HepG2 (cell line): ENCODE results near the gene GOLGA3. TPM values are rescaled to one million over a fixed set of nuclear protein-coding genes. Genes with fewer than 3 reads are reported as not detected.

ENCODE experiments used
- AFF4 ChIP-seq: sonication (generic); formaldehyde crosslinking; IDR thresholded peaks from 2 replicates; pipeline ENCODE4 v1.4.0; 2020; ENCODE audit warnings: missing genetic modification reagents
- AGO2 ChIP-seq: fragments of 200-400 bp; formaldehyde crosslinking; optimal IDR thresholded peaks from 2 replicates; pipeline ENCODE3; 2017; ENCODE audit warnings: mild to moderate bottlenecking, low read depth, low read length, moderate library complexity
- ARID2 ChIP-seq: sonication (generic); formaldehyde crosslinking; IDR thresholded peaks from 2 replicates; pipeline ENCODE4 v1.8.1; 2022; ENCODE audit warnings: mild to moderate bottlenecking, missing genetic modification reagents, borderline replicate concordance
- BRD4 ChIP-seq: sonication (generic); formaldehyde crosslinking; IDR thresholded peaks from 2 replicates; pipeline ENCODE4 v1.4.0; 2020; ENCODE audit warnings: missing genetic modification reagents
- HHEX ChIP-seq: IDR thresholded peaks from 2 replicates; pipeline ENCODE4 v1.6.1; 2016; ENCODE audit warnings: control low read depth
- PITX1 ChIP-seq: sonication (generic); formaldehyde crosslinking; IDR thresholded peaks from 2 replicates; pipeline ENCODE4 v1.5.1; 2020; ENCODE audit warnings: mild to moderate bottlenecking, missing genetic modification reagents
- RNF2 ChIP-seq: fragments of 450-650 bp; conservative IDR thresholded peaks from 2 replicates; pipeline ENCODE4 v1.6.1; 2016; ENCODE audit warnings: low read depth
- ZMAT5 ChIP-seq: sonication (generic); formaldehyde crosslinking; IDR thresholded peaks from 2 replicates; pipeline ENCODE4 v1.5.0; 2020; ENCODE audit warnings: mild to moderate bottlenecking, low read depth, missing genetic modification reagents, borderline replicate concordance
- ZMYM3 ChIP-seq: sonication (generic); formaldehyde crosslinking; IDR thresholded peaks from 2 replicates; pipeline ENCODE4 v1.5.1; 2020; ENCODE audit warnings: mild to moderate bottlenecking, missing genetic modification reagents
- ZNF543 ChIP-seq: sonication (generic); formaldehyde crosslinking; IDR thresholded peaks from 2 replicates; pipeline ENCODE4 v1.4.0; 2020; ENCODE audit warnings: mild to moderate bottlenecking, missing genetic modification reagents
- ZNF577 ChIP-seq: sonication (generic); formaldehyde crosslinking; IDR thresholded peaks from 2 replicates; pipeline ENCODE4 v1.4.0; 2020; ENCODE audit warnings: mild to moderate bottlenecking, low read depth, missing genetic modification reagents, borderline replicate concordance
- ZNF614 ChIP-seq: IDR thresholded peaks from 2 replicates; pipeline ENCODE4 v1.6.1; 2018; ENCODE audit warnings: missing biosample characterization, missing genetic modification reagents, inconsistent platforms, borderline replicate concordance
- ZNF7 ChIP-seq: IDR thresholded peaks from 2 replicates; pipeline ENCODE4 v1.6.1; 2016; ENCODE audit warnings: missing biosample characterization, missing genetic modification reagents
- ZNF784 ChIP-seq: sonication (generic); formaldehyde crosslinking; IDR thresholded peaks from 2 replicates; pipeline ENCODE4 v1.5.1; 2020; ENCODE audit warnings: missing genetic modification reagents, mild to moderate bottlenecking, borderline replicate concordance
- ZSCAN25 ChIP-seq: sonication (generic); formaldehyde crosslinking; IDR thresholded peaks from 2 replicates; pipeline ENCODE4 v1.8.0; 2022; ENCODE audit warnings: mild to moderate bottlenecking, missing genetic modification reagents
- polyA plus RNA-seq, 8 experiments: library from polyadenylated mRNA; depleted of rRNA in 3 of 8; stranded (reverse) in 7 of 8; unstranded in 1 of 8; fragments of >200 nt; fragmentation: Illumina TruSeq in 4 of 8; extraction: Trizol in 4 of 8; gene quantifications; 2 replicates each; pipeline versions ENCODE4 v1.2.1 to v1.2.3, GENCODE V29; 2011 to 2016; ENCODE audit warnings: low read depth in 4 of 8, missing spikeins in 1 of 8, mixed read lengths in 1 of 8; ENCODE audit not compliant: insufficient read depth in 1 of 8
- total RNA-seq, 5 experiments: library from RNA; depleted of rRNA; stranded (reverse); fragments of >200 nt; fragmentation: Illumina TruSeq; extraction: Trizol; gene quantifications; 2 replicates each; pipeline ENCODE4 v1.2.3, GENCODE V29; 2016; ENCODE audit warnings: low read depth in 1 of 5
- TF ChIP-seq, protein P1 (sequence below): sonication (generic); formaldehyde crosslinking; IDR thresholded peaks from 2 replicates; pipeline ENCODE4 v1.4.0; 2020; ENCODE audit warnings: mild to moderate bottlenecking, low read depth, missing genetic modification reagents
- TF ChIP-seq, protein P2 (sequence below): sonication (generic); formaldehyde crosslinking; conservative IDR thresholded peaks from 2 replicates; pipeline ENCODE4 v1.4.0; 2020; ENCODE audit warnings: missing genetic modification reagents
- TF ChIP-seq, protein P3 (sequence below): sonication (generic); formaldehyde crosslinking; IDR thresholded peaks from 2 replicates; pipeline ENCODE4 v1.5.0; 2020; ENCODE audit warnings: mild to moderate bottlenecking, missing genetic modification reagents, borderline replicate concordance
- TF ChIP-seq, protein P4 (sequence below): IDR thresholded peaks from 2 replicates; pipeline ENCODE4 v1.6.1; 2012; ENCODE audit warnings: inconsistent platforms

GOLGA3 gene
- total and polyA plus RNA-seq, 2 of the 13 experiments (the other 11 are each of a cell fraction or from before 2014, with no cell fraction given) = 22.0 to 43.0 TPM

DNA sequence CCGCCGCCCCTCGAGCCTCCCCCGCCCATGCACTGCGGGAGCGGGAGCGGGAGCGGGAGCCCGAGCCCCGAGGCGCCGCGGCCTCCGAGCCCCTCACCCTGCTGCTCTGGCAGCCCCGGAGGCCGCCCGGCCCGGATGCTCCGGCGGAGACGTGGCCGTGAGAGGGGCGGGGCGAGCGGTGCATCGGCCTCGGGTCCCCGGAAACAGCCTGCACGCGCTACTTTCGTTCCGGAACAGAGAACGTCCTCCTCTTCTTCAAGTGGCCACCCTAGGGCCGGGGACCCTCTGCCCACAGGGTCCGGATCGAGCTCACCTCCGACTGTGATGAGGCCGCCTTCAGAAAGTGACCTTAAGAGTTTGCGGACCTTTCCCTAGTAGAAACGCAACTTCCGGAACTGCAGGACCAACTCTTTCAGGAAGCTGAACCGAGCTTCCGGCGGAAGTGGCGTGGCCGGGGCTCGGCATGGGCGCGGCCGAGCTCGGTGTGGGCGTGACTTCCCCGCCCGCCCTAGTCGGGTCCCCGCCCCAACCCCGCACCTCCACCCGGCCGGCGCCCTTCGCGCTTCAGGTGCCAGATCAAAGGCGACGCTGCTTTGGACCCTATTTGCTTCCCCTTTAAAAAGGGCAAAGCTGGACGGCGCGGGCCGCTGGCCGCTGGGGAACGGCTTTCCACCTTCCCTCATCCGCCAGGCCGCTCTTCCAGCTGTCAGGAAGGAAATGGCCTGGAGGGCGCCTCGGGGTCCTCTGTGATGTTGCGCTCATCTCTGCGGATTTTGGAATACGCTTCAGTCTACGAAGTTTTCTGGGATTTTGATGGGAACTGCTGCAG is at the start of gene GOLGA3 (continued):
- TF ChIP-seq RNF2 (no peak), HHEX (CRISPR knock-in tag) (no peak), ZNF784 (CRISPR knock-in tag) (no peak), AGO2 (peak; percentile 63), ZNF543 (no peak), ZNF577 (no peak), ZSCAN25 (CRISPR knock-in tag) (0 out of 2 replicates have a peak, but pooled peaks have one; percentile 51), ZNF614 (CRISPR knock-in tag) (no peak), BRD4 (CRISPR knock-in tag) (no peak), PITX1 (CRISPR knock-in tag) (peak; percentile 46), AFF4 (CRISPR knock-in tag) (no peak), ARID2 (CRISPR knock-in tag) (no peak), ZNF7 (no peak), ZMAT5 (no peak), ZMYM3 (peak; percentile 71)
- TF ChIP-seq, protein P1, sequence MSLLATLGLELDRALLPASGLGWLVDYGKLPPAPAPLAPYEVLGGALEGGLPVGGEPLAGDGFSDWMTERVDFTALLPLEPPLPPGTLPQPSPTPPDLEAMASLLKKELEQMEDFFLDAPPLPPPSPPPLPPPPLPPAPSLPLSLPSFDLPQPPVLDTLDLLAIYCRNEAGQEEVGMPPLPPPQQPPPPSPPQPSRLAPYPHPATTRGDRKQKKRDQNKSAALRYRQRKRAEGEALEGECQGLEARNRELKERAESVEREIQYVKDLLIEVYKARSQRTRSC = no peak
- TF ChIP-seq, protein P2, sequence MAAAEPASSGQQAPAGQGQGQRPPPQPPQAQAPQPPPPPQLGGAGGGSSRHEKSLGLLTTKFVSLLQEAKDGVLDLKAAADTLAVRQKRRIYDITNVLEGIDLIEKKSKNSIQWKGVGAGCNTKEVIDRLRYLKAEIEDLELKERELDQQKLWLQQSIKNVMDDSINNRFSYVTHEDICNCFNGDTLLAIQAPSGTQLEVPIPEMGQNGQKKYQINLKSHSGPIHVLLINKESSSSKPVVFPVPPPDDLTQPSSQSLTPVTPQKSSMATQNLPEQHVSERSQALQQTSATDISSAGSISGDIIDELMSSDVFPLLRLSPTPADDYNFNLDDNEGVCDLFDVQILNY (CRISPR knock-in tag) = no peak
- TF ChIP-seq, protein P3, sequence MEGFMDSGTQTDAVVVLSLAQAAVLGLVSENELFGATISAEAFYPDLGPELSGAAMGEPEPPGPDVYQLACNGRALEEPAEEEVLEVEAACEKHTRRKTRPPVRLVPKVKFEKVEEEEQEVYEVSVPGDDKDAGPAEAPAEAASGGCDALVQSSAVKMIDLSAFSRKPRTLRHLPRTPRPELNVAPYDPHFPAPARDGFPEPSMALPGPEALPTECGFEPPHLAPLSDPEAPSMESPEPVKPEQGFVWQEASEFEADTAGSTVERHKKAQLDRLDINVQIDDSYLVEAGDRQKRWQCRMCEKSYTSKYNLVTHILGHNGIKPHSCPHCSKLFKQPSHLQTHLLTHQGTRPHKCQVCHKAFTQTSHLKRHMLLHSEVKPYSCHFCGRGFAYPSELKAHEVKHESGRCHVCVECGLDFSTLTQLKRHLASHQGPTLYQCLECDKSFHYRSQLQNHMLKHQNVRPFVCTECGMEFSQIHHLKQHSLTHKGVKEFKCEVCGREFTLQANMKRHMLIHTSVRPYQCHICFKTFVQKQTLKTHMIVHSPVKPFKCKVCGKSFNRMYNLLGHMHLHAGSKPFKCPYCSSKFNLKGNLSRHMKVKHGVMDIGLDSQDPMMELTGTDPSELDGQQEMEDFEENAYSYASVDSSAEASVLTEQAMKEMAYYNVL (CRISPR knock-in tag) = no peak; the same call in 1 of the 2 replicates
- TF ChIP-seq, protein P4, sequence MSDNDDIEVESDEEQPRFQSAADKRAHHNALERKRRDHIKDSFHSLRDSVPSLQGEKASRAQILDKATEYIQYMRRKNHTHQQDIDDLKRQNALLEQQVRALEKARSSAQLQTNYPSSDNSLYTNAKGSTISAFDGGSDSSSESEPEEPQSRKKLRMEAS = peak; percentile 81
